HG03175 (cell line): ENCODE results near the gene LAMC1.

ENCODE experiments used
- ATAC-seq: cut with Tn5 transposase; IDR thresholded peaks from one replicate; pipeline ENCODE4 v1.9.1; 2021; ENCODE audit warnings: mild to moderate bottlenecking, moderate library complexity; ENCODE audit not compliant: unreplicated experiment

LAMC1 gene

GRCh38 chr1:183180218-183180617, 157.0 kb downstream of the LAMC1 start:
- ATAC-seq: no peak

GRCh38 chr1:183180634-183181056, 157.4 kb downstream of the LAMC1 start:
- no peak for ATAC-seq

- ATAC-seq: no peak
These were observed 162.8 kb downstream of the LAMC1 start, which contains the start of gene LAMC2 for GRCh38 chr1:183185941-183186490. Gene LAMC2 (plus strand): TSS chr1:183186264. CDS start chr1:183186353, 89 bp downstream.

- no peak for ATAC-seq
These were observed 163.6 kb downstream of the LAMC1 start for GRCh38 chr1:183186841-183187240.

GRCh38 chr1:183188240-183188639, 165.0 kb downstream of the LAMC1 start:
- ATAC-seq: no peak

GRCh38 chr1:183191833-183192232, 168.6 kb downstream of the LAMC1 start:
- no peak for ATAC-seq

- no peak for ATAC-seq
These were observed 170.8 kb downstream of the LAMC1 start for GRCh38 chr1:183193963-183194525.

GRCh38 chr1:183194527-183195141, 171.4 kb downstream of the LAMC1 start:
- peak; percentile 94 for ATAC-seq

GRCh38 chr1:183195142-183195574, 171.9 kb downstream of the LAMC1 start:
- peak; percentile 34 for ATAC-seq
